ENCODE measurements around the gene CCDC33. TPM values are rescaled to one million over a fixed set of nuclear protein-coding genes. Genes with fewer than 3 reads are reported as not detected.

Gene CCDC33
- total and polyA plus RNA-seq, 2 experiments from 2014 or later = 2.6 to 2.8 TPM

- H3K4me1 Mint-ChIP-seq = peaks cover 4% of the 10 kb centered on the region; the same call in 1 of the 3 replicates
- H3K36me3 Mint-ChIP-seq (ENCODE audit: low read depth) = no peaks in the 10 kb centered on the region; the same call in 2 of the 3 replicates
- H3K27ac Mint-ChIP-seq = no peak overlapping the region
- Histone ChIP-seq H3K27ac (ENCODE audit: low read depth) (no peak overlapping the region), H2AFZ (no peak overlapping the region), H3K9me2 (ENCODE audit: insufficient read depth) (no peaks in the 10 kb centered on the region), H3K4me1 (ENCODE audit: insufficient read depth) (no peaks in the 10 kb centered on the region), H3K27me3 (ENCODE audit: insufficient read depth) (no peaks in the 10 kb centered on the region), H3K79me2 (replicated peaks; ENCODE audit: insufficient read depth) (no peaks in the 10 kb centered on the region), H3K4me2 (no peak overlapping the region), H3F3A (replicated peaks; ENCODE audit: low read depth) (no peaks in the 10 kb centered on the region), H3K4me3 (no peak overlapping the region), H3K36me3 (ENCODE audit: insufficient read depth) (no peaks in the 10 kb centered on the region; the same call in 1 of the 2 replicates), H4K20me1 (replicated peaks; ENCODE audit: insufficient read depth) (no peaks in the 10 kb centered on the region)
- no peak overlapping the region for H3K4me3 Mint-ChIP-seq
- no peaks in the 10 kb centered on the region for H3K9me3 Mint-ChIP-seq
- peaks cover 15% of the 10 kb centered on the region for H3K27me3 Mint-ChIP-seq (ENCODE audit: insufficient read depth, low read depth, poor library complexity)
- TF ChIP-seq REST (IDR thresholded peaks at IDR 0.05; ENCODE audit: unreplicated experiment) (no peak), NANOG (IDR thresholded peaks at IDR 0.05; ENCODE audit: borderline replicate concordance) (no peak), ZNF114 (CRISPR knock-in tag; IDR thresholded peaks at IDR 0.05) (no peak), STAT1 (IDR thresholded peaks at IDR 0.05; ENCODE audit: unreplicated experiment) (no peak), ETS1 (IDR thresholded peaks at IDR 0.05) (no peak), JUNB (IDR thresholded peaks at IDR 0.05; ENCODE audit: unreplicated experiment) (no peak), CTCF (conservative IDR thresholded peaks at IDR 0.05; ENCODE audit: low read depth in 2 of 2) (no peak), ZNF331 (CRISPR knock-in tag; IDR thresholded peaks at IDR 0.05; ENCODE audit: low read depth) (no peak), EZH2 (IDR thresholded peaks at IDR 0.05; ENCODE audit: low read depth, unreplicated experiment) (no peak), CREB1 (CRISPR knock-in tag; IDR thresholded peaks at IDR 0.05; ENCODE audit: low read depth) (no peak), POLR2AphosphoS5 (IDR thresholded peaks at IDR 0.05; ENCODE audit: low read depth) (no peak), EZH2phosphoT487 (IDR thresholded peaks at IDR 0.05; ENCODE audit: unreplicated experiment) (no peak), ZNF462 (CRISPR knock-in tag; IDR thresholded peaks at IDR 0.05) (no peak)
- DNase-seq (ENCODE audit: low spot score) (no peak), ATAC-seq (no peak)
These were observed 42.8 kb upstream of the CCDC33 start for GRCh38 chr15:74193299-74193718.

All from GM23338 (cell line).